ENCODE measurements around the gene SHISA4.
"Not testable (repeated sequence)": the region's sequence is repeated elsewhere in the genome, so short reads cannot be mapped to it uniquely, and the experiment has no call there.

The SHISA4 gene

DNA sequence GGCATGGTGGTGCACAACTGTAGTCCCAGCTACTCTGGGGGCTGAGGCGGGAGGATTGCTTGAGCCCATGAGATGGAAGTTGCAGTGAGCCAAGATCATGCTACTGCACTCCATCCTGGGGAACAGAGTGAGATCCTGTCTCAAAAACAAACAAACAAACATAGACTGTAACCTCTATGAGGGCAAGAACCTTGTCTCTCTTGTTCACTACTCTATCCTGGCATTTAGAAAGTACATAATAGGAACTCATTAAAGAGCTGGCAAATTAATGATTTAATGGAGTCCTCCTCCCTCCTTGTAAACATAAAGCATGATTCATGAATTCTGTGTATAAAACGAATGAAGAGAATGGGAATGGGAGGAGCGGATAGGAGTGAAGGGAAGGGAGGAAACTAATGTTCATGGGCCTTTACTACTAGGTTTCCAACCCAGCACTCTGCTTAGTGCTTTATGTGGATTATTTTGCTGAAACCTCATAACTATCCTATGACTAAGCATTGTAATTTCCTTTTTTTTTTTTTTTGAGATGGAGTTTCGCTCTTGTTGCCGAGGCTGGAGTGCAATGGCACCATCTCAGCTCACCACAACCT is 49.0 kb downstream of the SHISA4 start:
- WGBS (ENCODE audit: insufficient coverage), result no CpG with 5 or more reads among the region's 5 CpGs
- Histone ChIP-seq H3K9me3 (ENCODE audit: control extremely low read depth in 1 of 5, control insufficient read depth in 4 of 5, insufficient read depth in 2 of 5, low read depth in 1 of 5, low read length in 4 of 5) (no peaks in the 10 kb centered on the region), H3K36me3 (ENCODE audit: control insufficient read depth in 4 of 4, insufficient read depth in 4 of 4, low read length in 3 of 4) (no peaks in the 10 kb centered on the region), H3K27ac (ENCODE audit: insufficient read depth in 1 of 2, low read depth in 1 of 2, low read length in 2 of 2, poor library complexity in 1 of 2, severe bottlenecking in 2 of 2) (no peak overlapping the region), H3K4me3 (ENCODE audit: control insufficient read depth in 1 of 7, extremely low read depth in 1 of 7, insufficient read depth in 4 of 7, low read depth in 2 of 7, low read length in 6 of 7) (no peak overlapping the region), H3K27me3 (replicated peaks in 2 of 5; ENCODE audit: control insufficient read depth in 4 of 5, insufficient read depth in 5 of 5, low read length in 4 of 5) (peaks cover 0 to 7% (median 0%) of the 10 kb centered on the region in 5 experiments), H3K4me1 (ENCODE audit: control extremely low read depth in 1 of 4, control insufficient read depth in 4 of 4, insufficient read depth in 4 of 4, low read length in 3 of 4) (peaks cover 0 to 2% (median 0%) of the 10 kb centered on the region in 4 experiments)
- peak in 2 of 3 donors; percentile 8 to 26 for DNase-seq
- ChIA-PET CTCF (interaction anchor here (1.2 to 1.7 kb wide), 3 partner anchors 13 to 55 kb away, joined by 3 read pairs; no protein-coding TSS in a partner anchor), POLR2A (interaction anchor here (0.7 kb wide), 1 partner anchor 80 kb away, joined by 4 read pairs; no protein-coding TSS in a partner anchor)

DNA sequence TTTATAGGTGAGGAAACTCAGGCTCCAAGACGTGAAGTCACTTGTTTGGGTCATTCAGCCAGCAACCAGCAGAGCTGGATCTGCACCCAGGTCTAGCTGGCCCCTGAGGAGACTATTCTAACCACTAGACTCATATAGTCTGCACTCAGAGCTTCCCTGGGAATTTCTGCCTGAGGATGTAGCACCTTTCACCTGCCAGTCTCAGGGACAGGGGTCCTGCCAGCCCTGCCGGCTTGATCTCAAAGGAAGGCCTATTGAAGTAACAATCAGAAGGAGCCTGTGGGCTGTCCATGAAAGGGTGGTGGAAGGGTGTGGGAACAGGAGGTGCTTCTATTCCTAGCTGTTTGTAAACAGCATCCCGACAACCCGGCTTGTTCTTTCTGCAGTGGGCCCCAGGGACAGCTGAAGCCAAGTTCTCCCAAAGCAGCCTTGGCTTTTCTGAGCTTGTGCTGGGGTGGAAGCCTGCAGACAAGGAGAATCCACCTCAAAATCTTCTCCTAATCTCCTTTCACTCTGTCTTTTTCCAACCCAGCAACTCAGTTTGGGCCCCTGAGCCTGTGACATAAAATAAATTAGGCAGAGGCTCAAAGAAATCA is 49.8 kb downstream of the SHISA4 start:
- H3K27me3 ChIP-seq (replicated peaks in 2 of 5; ENCODE audit: control insufficient read depth in 4 of 5, insufficient read depth in 5 of 5, low read length in 4 of 5), result peaks cover 0 to 5% (median 3%) of the 10 kb centered on the region in 5 experiments
- H3K4me3 ChIP-seq (ENCODE audit: control insufficient read depth in 1 of 7, extremely low read depth in 1 of 7, insufficient read depth in 4 of 7, low read depth in 2 of 7, low read length in 6 of 7), result no peak overlapping the region
- 94% methylated on average over 3 of the region's 4 CpGs for WGBS (ENCODE audit: insufficient coverage)
- H3K9me3 ChIP-seq (ENCODE audit: control extremely low read depth in 1 of 5, control insufficient read depth in 4 of 5, insufficient read depth in 2 of 5, low read depth in 1 of 5, low read length in 4 of 5), result no peaks in the 10 kb centered on the region
- no peak overlapping the region for H3K27ac ChIP-seq (ENCODE audit: insufficient read depth in 1 of 2, low read depth in 1 of 2, low read length in 2 of 2, poor library complexity in 1 of 2, severe bottlenecking in 2 of 2)
- ChIA-PET POLR2A (interaction anchor here (0.7 kb wide), 1 partner anchor 80 kb away, joined by 4 read pairs; no protein-coding TSS in a partner anchor), CTCF (interaction anchor here (0.9 to 1.6 kb wide), 4 partner anchors 11 to 71 kb away, joined by 3 read pairs; no protein-coding TSS in a partner anchor)
- H3K4me1 ChIP-seq (ENCODE audit: control extremely low read depth in 1 of 4, control insufficient read depth in 4 of 4, insufficient read depth in 4 of 4, low read length in 3 of 4), result peaks cover 0 to 2% (median 0%) of the 10 kb centered on the region in 4 experiments
- H3K36me3 ChIP-seq (ENCODE audit: control insufficient read depth in 4 of 4, insufficient read depth in 4 of 4, low read length in 3 of 4), result no peaks in the 10 kb centered on the region
- no peak for DNase-seq

DNA sequence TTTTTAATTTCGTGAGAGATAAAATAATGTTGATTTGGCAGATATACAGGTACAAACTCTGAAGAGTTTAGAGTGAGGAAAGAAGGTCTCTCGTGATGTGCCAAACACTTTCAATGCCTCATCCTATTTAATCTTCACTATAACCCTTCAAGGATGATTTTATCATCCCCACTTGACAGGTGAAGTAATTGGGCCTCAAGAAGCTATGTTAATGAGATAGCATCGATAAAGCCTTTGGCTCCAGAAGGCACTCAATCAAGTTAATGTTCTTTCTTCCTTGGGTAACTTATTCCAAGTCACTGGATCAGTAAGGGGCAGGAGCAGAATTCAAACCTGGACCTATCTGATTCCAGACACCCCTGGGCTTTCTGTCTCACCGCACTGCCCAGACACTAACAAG is 50.5 kb downstream of the SHISA4 start:
- no peak overlapping the region for H3K4me3 ChIP-seq (ENCODE audit: control insufficient read depth in 1 of 7, extremely low read depth in 1 of 7, insufficient read depth in 4 of 7, low read depth in 2 of 7, low read length in 6 of 7)
- DNase-seq, result no peak
- H3K27me3 ChIP-seq (replicated peaks in 2 of 5; ENCODE audit: control insufficient read depth in 4 of 5, insufficient read depth in 5 of 5, low read length in 4 of 5), result peaks cover 0 to 7% (median 4%) of the 10 kb centered on the region in 5 experiments
- H3K4me1 ChIP-seq (ENCODE audit: control extremely low read depth in 1 of 4, control insufficient read depth in 4 of 4, insufficient read depth in 4 of 4, low read length in 3 of 4), result peaks cover 0 to 2% (median 0%) of the 10 kb centered on the region in 4 experiments
- H3K36me3 ChIP-seq (ENCODE audit: control insufficient read depth in 4 of 4, insufficient read depth in 4 of 4, low read length in 3 of 4), result no peaks in the 10 kb centered on the region
- ChIA-PET POLR2A (no interaction called here), CTCF (interaction anchor here (0.9 to 1.2 kb wide), 5 partner anchors 12 to 71 kb away, joined by 3 read pairs; no protein-coding TSS in a partner anchor)
- no peak overlapping the region for H3K27ac ChIP-seq (ENCODE audit: insufficient read depth in 1 of 2, low read depth in 1 of 2, low read length in 2 of 2, poor library complexity in 1 of 2, severe bottlenecking in 2 of 2)
- 98% methylated on average over 3 of the region's 4 CpGs for WGBS (ENCODE audit: insufficient coverage)
- H3K9me3 ChIP-seq (ENCODE audit: control extremely low read depth in 1 of 5, control insufficient read depth in 4 of 5, insufficient read depth in 2 of 5, low read depth in 1 of 5, low read length in 4 of 5), result no peaks in the 10 kb centered on the region

- no peak for DNase-seq
- 94% methylated on average over 5 of the region's 5 CpGs for WGBS (ENCODE audit: insufficient coverage)
- Histone ChIP-seq H3K9me3 (ENCODE audit: control extremely low read depth in 1 of 5, control insufficient read depth in 4 of 5, insufficient read depth in 2 of 5, low read depth in 1 of 5, low read length in 4 of 5) (no peaks in the 10 kb centered on the region), H3K4me1 (ENCODE audit: control extremely low read depth in 1 of 4, control insufficient read depth in 4 of 4, insufficient read depth in 4 of 4, low read length in 3 of 4) (peaks cover 0 to 2% (median 0%) of the 10 kb centered on the region in 4 experiments), H3K27ac (ENCODE audit: insufficient read depth in 1 of 2, low read depth in 1 of 2, low read length in 2 of 2, poor library complexity in 1 of 2, severe bottlenecking in 2 of 2) (no peak overlapping the region), H3K36me3 (ENCODE audit: control insufficient read depth in 4 of 4, insufficient read depth in 4 of 4, low read length in 3 of 4) (no peaks in the 10 kb centered on the region), H3K4me3 (ENCODE audit: control insufficient read depth in 1 of 7, extremely low read depth in 1 of 7, insufficient read depth in 4 of 7, low read depth in 2 of 7, low read length in 6 of 7) (no peak overlapping the region), H3K27me3 (replicated peaks in 2 of 5; ENCODE audit: control insufficient read depth in 4 of 5, insufficient read depth in 5 of 5, low read length in 4 of 5) (peaks cover 0 to 11% (median 2%) of the 10 kb centered on the region in 5 experiments)
- ChIA-PET CTCF (interaction anchor here (0.9 to 1.2 kb wide), 2 partner anchors 44 to 63 kb away, joined by 3 read pairs; no protein-coding TSS in a partner anchor), POLR2A (no interaction called here)
Observed at GRCh38 chr1:201939574-201939973, 50.9 kb downstream of the SHISA4 start.

DNA sequence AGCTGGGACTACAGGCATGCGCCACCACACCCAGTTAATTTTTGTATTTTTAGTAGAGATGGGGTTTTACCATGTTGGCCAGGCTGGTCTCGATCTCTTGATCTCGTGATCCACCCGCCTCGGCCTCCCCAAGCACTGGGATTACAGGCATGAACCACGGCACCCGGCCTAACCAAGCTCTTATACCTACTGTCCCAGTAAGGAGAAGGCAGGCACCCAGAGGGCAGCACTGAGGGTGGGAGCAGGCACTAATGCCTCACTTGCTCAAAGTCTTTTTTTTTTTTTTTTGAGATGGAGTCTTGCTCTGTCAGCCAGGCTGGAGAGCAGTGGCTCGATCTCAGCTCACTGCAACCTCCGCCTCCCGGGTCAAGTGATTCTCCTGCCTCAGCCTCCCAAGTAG is 51.6 kb downstream of the SHISA4 start:
- 100% methylated on average over 9 of the region's 10 CpGs for WGBS (ENCODE audit: insufficient coverage)
- not testable (repeated sequence) for H3K4me1 ChIP-seq (ENCODE audit: control extremely low read depth in 1 of 4, control insufficient read depth in 4 of 4, insufficient read depth in 4 of 4, low read length in 3 of 4); DNase-seq; H3K4me3 ChIP-seq (ENCODE audit: control insufficient read depth in 1 of 7, extremely low read depth in 1 of 7, insufficient read depth in 4 of 7, low read depth in 2 of 7, low read length in 6 of 7); H3K36me3 ChIP-seq (ENCODE audit: control insufficient read depth in 4 of 4, insufficient read depth in 4 of 4, low read length in 3 of 4); H3K27ac ChIP-seq (ENCODE audit: insufficient read depth in 1 of 2, low read depth in 1 of 2, low read length in 2 of 2, poor library complexity in 1 of 2, severe bottlenecking in 2 of 2); H3K9me3 ChIP-seq (ENCODE audit: control extremely low read depth in 1 of 5, control insufficient read depth in 4 of 5, insufficient read depth in 2 of 5, low read depth in 1 of 5, low read length in 4 of 5)
- ChIA-PET CTCF (interaction anchor here (0.9 to 1.4 kb wide), 3 partner anchors 32 to 63 kb away, joined by 3 to 4 read pairs (median 3); no protein-coding TSS in a partner anchor), POLR2A (interaction anchor here (0.6 kb wide), 1 partner anchor 17 kb away, joined by 4 read pairs; no protein-coding TSS in a partner anchor)
- peaks cover 2 to 19% (median 6%) of the 10 kb centered on the region in 5 experiments for H3K27me3 ChIP-seq (replicated peaks in 2 of 5; ENCODE audit: control insufficient read depth in 4 of 5, insufficient read depth in 5 of 5, low read length in 4 of 5)

DNA sequence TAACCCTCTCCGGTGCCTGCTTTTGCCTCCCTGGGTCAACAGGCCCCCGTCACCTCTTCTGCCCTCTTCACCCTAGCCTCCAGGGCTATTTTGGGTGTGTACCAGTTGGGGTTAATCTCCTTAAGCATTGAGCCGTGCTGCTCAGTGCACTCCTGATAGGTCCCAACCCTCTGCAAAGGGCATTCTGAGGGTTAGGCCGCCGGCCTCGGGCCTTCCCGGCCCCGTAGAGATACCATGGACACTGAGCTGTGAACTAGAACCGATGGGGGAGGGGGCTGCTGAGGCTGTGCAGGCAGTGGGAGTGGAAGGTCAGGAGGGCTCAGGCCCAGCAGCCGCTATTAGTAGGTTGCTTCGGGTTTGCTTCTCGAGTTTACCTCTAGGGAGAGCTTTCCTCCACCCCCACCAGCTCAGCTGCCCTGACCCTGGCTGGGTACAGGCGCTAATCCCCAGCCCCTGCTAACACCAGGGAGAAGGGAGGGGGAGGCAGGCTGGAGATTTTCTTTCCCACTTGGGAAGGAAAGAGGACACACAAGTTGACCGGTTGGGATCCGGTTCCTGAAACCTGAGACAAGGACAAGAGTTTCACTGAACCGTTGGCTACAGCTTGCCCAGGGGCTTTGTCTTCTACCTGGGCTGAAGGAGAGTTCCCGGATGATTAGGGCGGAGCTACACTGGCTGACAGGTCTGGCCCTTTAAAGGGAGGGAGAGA is 52.9 kb downstream of the SHISA4 start:
- no peak for DNase-seq
- Histone ChIP-seq H3K9me3 (ENCODE audit: control extremely low read depth in 1 of 5, control insufficient read depth in 4 of 5, insufficient read depth in 2 of 5, low read depth in 1 of 5, low read length in 4 of 5) (no peaks in the 10 kb centered on the region), H3K36me3 (ENCODE audit: control insufficient read depth in 4 of 4, insufficient read depth in 4 of 4, low read length in 3 of 4) (no peaks in the 10 kb centered on the region), H3K4me3 (ENCODE audit: control insufficient read depth in 1 of 7, extremely low read depth in 1 of 7, insufficient read depth in 4 of 7, low read depth in 2 of 7, low read length in 6 of 7) (no peak overlapping the region), H3K27ac (ENCODE audit: insufficient read depth in 1 of 2, low read depth in 1 of 2, low read length in 2 of 2, poor library complexity in 1 of 2, severe bottlenecking in 2 of 2) (peak overlapping the region in 1 of 2 experiments; percentile 47), H3K27me3 (replicated peaks in 2 of 5; ENCODE audit: control insufficient read depth in 4 of 5, insufficient read depth in 5 of 5, low read length in 4 of 5) (peaks cover 8 to 31% (median 13%) of the 10 kb centered on the region in 5 experiments), H3K4me1 (ENCODE audit: control extremely low read depth in 1 of 4, control insufficient read depth in 4 of 4, insufficient read depth in 4 of 4, low read length in 3 of 4) (peaks cover 0 to 9% (median 6%) of the 10 kb centered on the region in 4 experiments)
- CTCF ChIA-PET, result interaction anchor here (1.4 to 6.3 kb wide), 2 partner anchors 31 to 45 kb away, joined by 4 to 45 read pairs; no protein-coding TSS in a partner anchor
- 95% methylated on average over 12 of the region's 18 CpGs for WGBS (ENCODE audit: insufficient coverage)
- POLR2A ChIA-PET, result no interaction called here
